ENCODE measurements around the gene MAPK8. TPM values are rescaled to one million over a fixed set of nuclear protein-coding genes. Genes with fewer than 3 reads are reported as not detected.

The MAPK8 gene
- total RNA-seq, 1 donor from 2014 or later = 66.4 TPM

GRCh38 chr10:48302515-48303476 is 3.7 kb upstream of the MAPK8 start:
- Mint-ChIP-seq H3K4me1 (peaks cover 7% of the 10 kb centered on the region), H3K9me3 (no peaks in the 10 kb centered on the region), H3K27ac (no peak overlapping the region), H3K27me3 (ENCODE audit: low read depth) (peaks cover 26% of the 10 kb centered on the region), H3K4me3 (no peak overlapping the region), H3K36me3 (no peaks in the 10 kb centered on the region)
- TF ChIP-seq, protein P1, sequence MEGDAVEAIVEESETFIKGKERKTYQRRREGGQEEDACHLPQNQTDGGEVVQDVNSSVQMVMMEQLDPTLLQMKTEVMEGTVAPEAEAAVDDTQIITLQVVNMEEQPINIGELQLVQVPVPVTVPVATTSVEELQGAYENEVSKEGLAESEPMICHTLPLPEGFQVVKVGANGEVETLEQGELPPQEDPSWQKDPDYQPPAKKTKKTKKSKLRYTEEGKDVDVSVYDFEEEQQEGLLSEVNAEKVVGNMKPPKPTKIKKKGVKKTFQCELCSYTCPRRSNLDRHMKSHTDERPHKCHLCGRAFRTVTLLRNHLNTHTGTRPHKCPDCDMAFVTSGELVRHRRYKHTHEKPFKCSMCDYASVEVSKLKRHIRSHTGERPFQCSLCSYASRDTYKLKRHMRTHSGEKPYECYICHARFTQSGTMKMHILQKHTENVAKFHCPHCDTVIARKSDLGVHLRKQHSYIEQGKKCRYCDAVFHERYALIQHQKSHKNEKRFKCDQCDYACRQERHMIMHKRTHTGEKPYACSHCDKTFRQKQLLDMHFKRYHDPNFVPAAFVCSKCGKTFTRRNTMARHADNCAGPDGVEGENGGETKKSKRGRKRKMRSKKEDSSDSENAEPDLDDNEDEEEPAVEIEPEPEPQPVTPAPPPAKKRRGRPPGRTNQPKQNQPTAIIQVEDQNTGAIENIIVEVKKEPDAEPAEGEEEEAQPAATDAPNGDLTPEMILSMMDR (IDR thresholded peaks at IDR 0.05; ENCODE audit: unreplicated experiment) = no peak
- DNase-seq (ENCODE audit: low spot score in 2 of 2, unreplicated experiment in 2 of 2) = no peak

DNA sequence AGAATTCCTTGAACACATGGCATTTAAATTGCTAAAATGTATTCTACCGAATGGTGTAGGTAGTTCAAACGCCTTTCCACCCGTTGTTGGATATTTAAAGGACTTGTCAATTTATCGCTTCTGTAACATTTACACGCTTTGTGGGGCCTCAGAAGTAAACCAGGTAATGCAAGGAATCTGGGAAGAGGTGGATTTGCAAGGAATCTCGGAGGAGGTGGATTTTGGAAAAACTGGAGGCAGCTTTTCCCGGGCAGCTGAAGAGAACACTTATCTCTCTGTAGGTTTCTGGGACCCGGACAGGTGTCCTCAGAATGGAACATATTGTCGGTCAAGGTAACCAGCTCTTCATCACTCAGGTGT is 592 bp upstream of the MAPK8 start:
- Mint-ChIP-seq H3K4me3 (peak overlapping the region; percentile 66), H3K36me3 (no peaks in the 10 kb centered on the region), H3K27me3 (ENCODE audit: low read depth) (peaks cover 20% of the 10 kb centered on the region), H3K9me3 (no peaks in the 10 kb centered on the region), H3K4me1 (peaks cover 20% of the 10 kb centered on the region), H3K27ac (peak overlapping the region; percentile 44)
- DNase-seq (ENCODE audit: low spot score in 2 of 2, unreplicated experiment in 2 of 2) = no peak
- TF ChIP-seq, protein P1 (IDR thresholded peaks at IDR 0.05; ENCODE audit: unreplicated experiment) = no peak

DNA sequence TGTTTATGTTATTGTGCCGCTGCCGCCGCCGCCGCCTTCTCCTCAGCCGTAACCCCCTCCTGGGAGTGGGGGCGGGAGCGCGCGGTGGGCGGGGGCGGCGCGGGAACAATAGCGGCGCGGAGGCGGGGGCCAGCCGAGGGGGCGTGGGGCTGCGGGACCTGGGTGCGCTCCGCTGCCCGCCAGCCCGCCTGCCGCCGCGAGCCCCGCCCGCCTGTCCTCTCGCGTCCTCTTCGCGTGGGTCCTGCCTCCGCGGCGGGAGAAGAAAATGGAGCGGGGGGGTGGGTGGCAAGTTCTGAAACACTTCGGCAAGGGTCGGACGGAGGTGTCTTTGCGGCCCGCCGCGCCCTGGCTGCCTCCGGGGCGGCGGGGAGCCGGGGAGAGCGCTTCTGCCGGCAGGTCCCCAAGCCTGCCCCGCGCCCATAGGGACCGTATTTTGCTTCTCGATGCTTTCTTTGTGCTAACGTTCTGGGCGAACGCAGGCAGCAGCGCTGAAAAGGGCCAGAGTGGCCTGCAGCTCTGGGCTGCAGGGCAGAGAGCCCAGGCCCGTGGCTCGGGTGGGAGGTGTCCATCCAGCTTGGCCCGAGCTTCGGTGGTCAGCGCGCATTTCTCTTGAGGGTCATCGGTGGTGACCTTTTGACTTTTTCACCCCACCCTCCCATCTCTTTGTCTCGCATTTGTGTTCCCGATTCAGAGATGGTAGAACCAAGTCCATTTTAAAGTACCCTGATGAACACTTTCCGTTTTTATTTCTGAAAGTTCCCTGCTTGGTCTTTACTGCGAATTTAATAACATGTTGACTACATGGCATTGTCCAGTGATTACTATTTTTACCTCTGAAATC is 613 bp downstream of the MAPK8 start:
- no peaks in the 10 kb centered on the region for H3K9me3 Mint-ChIP-seq
- peaks cover 26% of the 10 kb centered on the region for H3K4me1 Mint-ChIP-seq
- H3K27me3 Mint-ChIP-seq (ENCODE audit: low read depth) = peaks cover 17% of the 10 kb centered on the region
- peak overlapping the region; percentile 47 for H3K27ac Mint-ChIP-seq
- peak overlapping the region; percentile 73 for H3K4me3 Mint-ChIP-seq
- H3K36me3 Mint-ChIP-seq = no peaks in the 10 kb centered on the region
- TF ChIP-seq, protein P1 (IDR thresholded peaks at IDR 0.05; ENCODE audit: unreplicated experiment) = no peak
- DNase-seq (ENCODE audit: low spot score in 2 of 2, unreplicated experiment in 2 of 2) = peak; percentile 45 to 51

- TF ChIP-seq, protein P1 (IDR thresholded peaks at IDR 0.05; ENCODE audit: unreplicated experiment) = no peak
- peak overlapping the region; percentile 47 for H3K27ac Mint-ChIP-seq
- H3K27me3 Mint-ChIP-seq (ENCODE audit: low read depth) = peaks cover 16% of the 10 kb centered on the region
- peaks cover 29% of the 10 kb centered on the region for H3K4me1 Mint-ChIP-seq
- H3K4me3 Mint-ChIP-seq = peak overlapping the region; percentile 73
- no peak for DNase-seq (ENCODE audit: low spot score in 2 of 2, unreplicated experiment in 2 of 2)
- no peaks in the 10 kb centered on the region for H3K36me3 Mint-ChIP-seq
- H3K9me3 Mint-ChIP-seq = no peaks in the 10 kb centered on the region
Observed at GRCh38 chr10:48307711-48308018, 1.2 kb downstream of the MAPK8 start.

DNA sequence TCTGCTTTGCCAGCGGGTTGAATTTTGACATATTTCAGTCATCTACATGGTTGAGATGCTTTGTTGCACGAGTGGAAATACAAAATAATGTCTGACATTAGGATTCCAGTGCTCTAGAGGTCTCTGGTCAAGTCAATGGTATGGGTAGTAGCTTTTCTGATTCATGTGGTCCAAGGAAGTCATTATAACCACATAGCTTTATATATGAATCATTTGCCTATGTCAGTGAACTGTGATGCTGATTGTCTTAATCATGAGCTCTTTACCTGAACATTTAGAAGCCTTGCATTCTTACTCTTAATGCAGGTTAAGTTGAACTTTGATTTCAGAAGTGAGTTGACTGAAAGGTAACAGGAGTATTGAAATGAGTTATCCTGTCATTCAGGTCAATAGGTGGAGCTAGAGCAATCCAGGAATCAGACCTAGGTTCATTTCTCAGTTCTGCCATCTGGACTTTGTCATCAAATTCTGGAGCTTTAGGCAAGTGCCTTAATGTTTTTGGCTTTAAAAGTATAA is 3.3 kb downstream of the MAPK8 start:
- Mint-ChIP-seq H3K4me3 (no peak overlapping the region), H3K9me3 (no peaks in the 10 kb centered on the region), H3K36me3 (no peaks in the 10 kb centered on the region), H3K27ac (no peak overlapping the region), H3K27me3 (ENCODE audit: low read depth) (peaks cover 3% of the 10 kb centered on the region), H3K4me1 (peaks cover 29% of the 10 kb centered on the region)
- no peak for DNase-seq (ENCODE audit: low spot score in 2 of 2, unreplicated experiment in 2 of 2)
- TF ChIP-seq, protein P1 (IDR thresholded peaks at IDR 0.05; ENCODE audit: unreplicated experiment) = no peak
